Effector memory CD4-positive, alpha-beta T cell (primary cell): ENCODE results near the gene EXOC4.

Source experiments
- DNase-seq, 3 donors: peaks; one replicate each; pipeline ENCODE4 v3.0.0-alpha.2; 2020
- H3K27ac ChIP-seq: 2 replicates; pipeline ENCODE4 v1.7.0; 2013; ENCODE audit warnings: mild to moderate bottlenecking, low read length, moderate library complexity; ENCODE audit not compliant: insufficient read depth, poor library complexity, severe bottlenecking
- H3K27me3 ChIP-seq: replicated peaks from 2 replicates; pipeline ENCODE4 v1.7.0; 2013; ENCODE audit warnings: mild to moderate bottlenecking, low read length; ENCODE audit not compliant: insufficient read depth, control insufficient read depth, poor library complexity, severe bottlenecking
- H3K36me3 ChIP-seq: 2 replicates; pipeline ENCODE4 v1.7.0; 2013; ENCODE audit warnings: mild to moderate bottlenecking, low read length, moderate library complexity; ENCODE audit not compliant: control insufficient read depth, insufficient read depth
- H3K4me1 ChIP-seq: 2 replicates; pipeline ENCODE4 v1.7.0; 2013; ENCODE audit warnings: low read length, mild to moderate bottlenecking; ENCODE audit not compliant: control insufficient read depth, insufficient read depth, poor library complexity, severe bottlenecking
- H3K4me3 ChIP-seq: 2 replicates; pipeline ENCODE4 v1.7.0; 2013; ENCODE audit warnings: low read length, low read depth, mild to moderate bottlenecking; ENCODE audit not compliant: insufficient read depth, poor library complexity, severe bottlenecking
- H3K9me3 ChIP-seq: 2 replicates; pipeline ENCODE4 v1.7.0; 2013; ENCODE audit warnings: mild to moderate bottlenecking, low read length, moderate library complexity; ENCODE audit not compliant: control insufficient read depth

Gene EXOC4

DNA sequence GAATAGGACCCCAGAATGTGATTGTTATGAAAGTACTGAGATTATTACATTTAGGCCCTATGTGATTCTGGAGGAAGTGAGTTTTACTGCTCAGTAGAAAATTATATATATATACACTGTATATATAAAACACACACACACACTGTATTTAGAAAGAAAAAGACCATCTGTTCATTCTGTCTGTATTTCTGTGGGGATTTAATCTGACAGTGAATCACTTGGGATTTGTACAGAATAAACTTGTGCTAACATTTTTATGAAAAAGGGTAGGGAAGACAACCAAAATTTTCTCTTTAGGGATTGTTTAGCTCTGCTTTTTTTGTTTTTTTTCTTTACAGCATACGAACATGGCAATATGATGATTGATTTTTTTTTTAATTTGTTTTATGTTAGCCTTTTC is 142.7 kb downstream of the EXOC4 start:
- H3K4me3 ChIP-seq: no peak overlapping the region
- H3K9me3 ChIP-seq: no peaks in the 10 kb centered on the region
- no peaks in the 10 kb centered on the region for H3K4me1 ChIP-seq
- no peaks in the 10 kb centered on the region for H3K27me3 ChIP-seq
- no peaks in the 10 kb centered on the region for H3K36me3 ChIP-seq
- H3K27ac ChIP-seq: no peak overlapping the region
- DNase-seq: no peak

DNA sequence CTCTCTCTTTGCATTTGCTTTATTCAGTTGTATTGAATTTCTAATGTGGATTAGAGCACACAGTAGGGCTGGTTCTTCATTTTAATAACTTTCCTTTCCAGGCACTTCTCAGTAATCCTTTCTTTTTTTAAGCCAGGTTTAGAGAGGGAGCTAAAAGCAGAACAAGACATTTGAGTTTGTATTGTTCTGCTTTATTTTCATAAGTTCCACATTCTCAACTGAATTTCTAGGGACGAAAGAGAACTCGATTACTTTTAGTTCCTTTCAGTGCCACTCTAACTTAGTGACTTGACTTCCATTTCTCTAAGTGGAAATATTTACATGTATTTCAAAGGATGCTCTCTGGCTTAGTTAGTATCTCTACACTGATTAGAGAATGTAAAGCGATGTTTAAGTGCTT is 145.6 kb downstream of the EXOC4 start:
- no peak overlapping the region for H3K4me3 ChIP-seq
- no peak for DNase-seq
- H3K9me3 ChIP-seq: no peaks in the 10 kb centered on the region
- H3K36me3 ChIP-seq: no peaks in the 10 kb centered on the region
- H3K27ac ChIP-seq: no peak overlapping the region
- H3K4me1 ChIP-seq: no peaks in the 10 kb centered on the region
- H3K27me3 ChIP-seq: no peaks in the 10 kb centered on the region

DNA sequence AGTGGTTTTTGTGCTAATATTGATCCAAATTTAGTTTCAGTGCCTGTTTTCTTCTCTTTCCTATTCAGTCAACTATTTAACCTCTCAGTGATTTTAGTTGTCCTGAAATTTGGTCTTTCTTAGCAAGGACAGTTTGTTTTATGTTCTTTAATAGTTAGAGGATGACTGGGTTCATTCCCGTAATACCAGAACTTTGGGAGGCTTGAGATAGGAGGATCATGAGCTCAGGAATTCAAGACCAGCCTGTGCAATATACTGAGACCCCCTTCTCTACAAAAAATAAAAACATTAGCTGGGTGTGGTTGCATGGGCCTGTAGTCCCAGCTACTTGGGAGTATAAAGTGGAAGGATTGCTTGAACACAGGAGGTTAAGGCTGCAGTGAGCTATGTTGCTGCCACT is 148.3 kb downstream of the EXOC4 start:
- DNase-seq: no peak
- no peaks in the 10 kb centered on the region for H3K4me1 ChIP-seq
- no peaks in the 10 kb centered on the region for H3K27me3 ChIP-seq
- H3K9me3 ChIP-seq: no peaks in the 10 kb centered on the region
- H3K36me3 ChIP-seq: no peaks in the 10 kb centered on the region
- no peak overlapping the region for H3K27ac ChIP-seq
- no peak overlapping the region for H3K4me3 ChIP-seq

DNA sequence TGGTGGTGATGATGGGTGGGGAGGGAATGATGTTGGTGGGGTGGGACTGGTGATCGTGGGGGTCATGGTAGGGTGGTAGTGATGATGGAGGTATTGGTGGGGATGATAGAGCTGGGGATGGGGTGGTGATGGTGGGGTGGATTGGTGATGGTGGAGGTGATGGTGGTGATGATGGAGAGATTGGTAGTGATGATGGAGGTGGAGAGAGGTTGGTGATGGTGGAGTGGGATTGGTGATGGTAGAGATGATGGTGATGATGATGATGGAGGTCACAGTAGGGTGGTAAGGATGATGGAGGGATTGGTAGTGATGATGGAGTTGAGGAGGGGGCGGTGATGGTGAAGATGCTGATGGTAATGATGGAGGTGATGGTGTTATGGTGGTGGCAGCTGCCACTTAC is 155.3 kb downstream of the EXOC4 start:
- Histone ChIP-seq H3K27ac (no peak overlapping the region), H3K27me3 (no peaks in the 10 kb centered on the region), H3K4me1 (no peaks in the 10 kb centered on the region), H3K36me3 (no peaks in the 10 kb centered on the region), H3K4me3 (no peak overlapping the region), H3K9me3 (no peaks in the 10 kb centered on the region)
- no peak for DNase-seq

DNA sequence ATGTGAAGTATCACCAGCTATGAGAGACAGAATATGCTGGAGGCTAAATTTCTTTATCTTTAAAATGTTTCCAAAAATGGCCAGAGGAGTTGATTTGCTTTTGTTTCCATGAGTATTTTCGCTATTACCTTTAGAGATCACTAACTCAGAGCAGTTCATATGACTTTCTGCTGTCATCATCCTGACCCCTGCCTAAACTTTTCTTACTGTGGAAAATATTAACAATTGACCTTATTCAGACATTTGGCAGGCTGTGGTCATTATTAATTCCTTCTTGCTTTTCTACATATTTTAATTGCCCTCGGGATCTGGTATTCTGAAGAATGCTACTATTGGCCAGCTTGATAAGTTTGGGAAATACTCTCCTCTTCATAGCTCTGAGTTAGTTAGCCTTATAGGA is 156.5 kb downstream of the EXOC4 start:
- Histone ChIP-seq H3K9me3 (no peaks in the 10 kb centered on the region), H3K4me3 (no peak overlapping the region), H3K4me1 (no peaks in the 10 kb centered on the region), H3K36me3 (no peaks in the 10 kb centered on the region), H3K27me3 (no peaks in the 10 kb centered on the region), H3K27ac (no peak overlapping the region)
- no peak for DNase-seq

DNA sequence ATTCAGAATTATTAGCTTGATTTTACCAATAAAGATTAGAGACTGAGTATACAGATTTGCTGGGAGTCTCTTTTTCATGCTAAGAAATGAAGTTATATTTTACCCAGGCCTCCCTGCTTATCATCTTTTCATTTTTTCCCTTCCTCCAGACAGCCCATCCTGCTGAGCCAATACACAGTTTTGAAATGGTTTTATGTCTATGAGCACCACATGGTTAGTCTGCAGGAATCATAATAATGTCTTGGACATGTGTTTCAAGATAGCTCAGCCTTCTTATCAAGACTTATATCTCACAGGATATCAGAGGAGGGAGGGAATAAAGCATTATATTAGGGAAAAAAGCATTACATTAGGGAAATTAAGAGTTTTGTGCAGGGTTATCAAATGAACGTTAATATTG is 157.1 kb downstream of the EXOC4 start:
- Histone ChIP-seq H3K9me3 (no peaks in the 10 kb centered on the region), H3K4me3 (no peak overlapping the region), H3K27me3 (no peaks in the 10 kb centered on the region), H3K4me1 (no peaks in the 10 kb centered on the region), H3K27ac (no peak overlapping the region), H3K36me3 (no peaks in the 10 kb centered on the region)
- DNase-seq: no peak

DNA sequence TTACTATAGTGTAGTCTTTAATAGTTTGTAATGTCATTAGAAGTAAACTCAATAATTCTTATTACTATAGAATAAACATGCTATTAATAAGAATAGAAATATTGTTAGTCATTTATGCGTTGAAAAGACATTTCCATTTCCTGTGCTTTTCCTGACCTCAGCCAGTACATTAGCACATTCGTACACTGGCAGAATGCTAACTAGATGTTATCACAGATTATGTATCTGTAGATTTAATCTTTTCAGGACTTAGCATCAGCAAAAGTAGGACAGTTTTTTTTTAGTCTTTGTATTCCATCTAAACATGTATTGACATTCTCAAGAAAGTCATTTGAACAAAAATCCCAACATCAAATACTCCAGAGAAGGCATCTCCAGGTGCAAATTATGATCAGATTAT is 158.5 kb downstream of the EXOC4 start:
- Histone ChIP-seq H3K27ac (no peak overlapping the region), H3K36me3 (no peaks in the 10 kb centered on the region)
- DNase-seq: no peak

DNA sequence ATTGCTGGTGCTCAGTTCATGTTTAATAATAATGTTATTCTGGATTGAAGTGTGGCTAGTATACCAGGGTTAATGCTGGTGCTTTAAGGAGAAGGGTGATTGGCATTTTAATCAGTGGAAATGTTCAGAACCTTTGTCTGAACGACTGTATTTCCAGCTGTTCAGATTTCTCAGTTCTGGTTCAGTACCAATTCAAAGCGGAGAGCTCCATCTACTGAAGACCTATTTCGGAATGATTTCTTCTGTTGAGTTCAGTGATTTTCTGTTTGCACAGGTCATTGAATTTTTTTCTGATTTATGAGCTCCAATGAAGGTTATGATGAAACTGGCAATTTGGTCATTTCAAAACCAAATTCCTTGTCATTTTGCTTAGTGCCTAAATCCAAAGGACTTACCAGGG is 160.1 kb downstream of the EXOC4 start:
- Histone ChIP-seq H3K27me3 (no peaks in the 10 kb centered on the region), H3K4me3 (no peak overlapping the region), H3K27ac (no peak overlapping the region), H3K4me1 (no peaks in the 10 kb centered on the region), H3K9me3 (no peaks in the 10 kb centered on the region), H3K36me3 (no peaks in the 10 kb centered on the region)
- DNase-seq: no peak

More for the DNA sequence above, 158.5 kb downstream of the EXOC4 start:
- Histone ChIP-seq H3K9me3 (no peaks in the 10 kb centered on the region), H3K27me3 (no peaks in the 10 kb centered on the region), H3K4me3 (no peak overlapping the region), H3K4me1 (no peaks in the 10 kb centered on the region)

DNA sequence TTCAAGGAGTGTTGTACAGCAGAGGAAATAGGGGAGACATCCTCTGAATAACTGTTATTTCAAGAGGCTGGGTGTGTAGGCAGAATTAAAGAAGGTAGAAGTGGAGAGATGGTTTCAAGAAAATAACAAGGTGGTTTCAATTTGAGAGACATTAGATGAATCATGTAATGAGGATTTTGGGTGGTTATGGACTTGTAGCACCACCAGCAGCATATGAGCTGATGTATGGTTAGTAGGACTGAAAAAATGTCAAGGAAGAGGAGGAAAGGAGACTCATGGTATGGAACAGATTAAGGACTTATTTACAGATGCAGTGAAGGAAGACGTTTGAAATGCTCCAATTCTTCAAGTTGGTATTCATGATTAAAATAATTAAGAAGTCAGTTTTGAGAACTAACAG is 166.2 kb downstream of the EXOC4 start:
- DNase-seq: no peak
- Histone ChIP-seq H3K36me3 (no peaks in the 10 kb centered on the region), H3K4me3 (no peak overlapping the region), H3K4me1 (no peaks in the 10 kb centered on the region), H3K9me3 (no peaks in the 10 kb centered on the region), H3K27me3 (no peaks in the 10 kb centered on the region), H3K27ac (no peak overlapping the region)

DNA sequence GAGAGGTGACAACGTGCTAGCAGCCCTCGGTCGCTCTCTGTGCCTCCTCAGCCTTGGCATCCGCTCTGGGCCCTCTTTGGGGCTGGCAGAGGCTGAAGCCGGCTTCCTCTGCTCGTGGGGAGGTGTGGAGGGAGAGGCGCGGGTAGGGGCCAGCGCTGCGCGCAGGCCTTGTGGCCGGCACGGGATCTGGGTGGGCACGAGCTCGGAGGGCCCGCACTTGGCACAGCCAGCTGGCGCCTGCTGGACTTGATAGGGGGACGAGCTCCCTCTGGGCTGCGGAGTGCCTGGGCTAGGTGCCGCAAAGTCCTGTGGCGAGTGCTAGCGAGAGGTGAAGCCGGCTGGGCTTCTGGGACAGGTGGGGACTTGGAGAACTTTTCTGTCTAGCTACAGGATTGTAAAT is 170.7 kb downstream of the EXOC4 start:
- no peak for DNase-seq
- Histone ChIP-seq H3K4me1 (no peaks in the 10 kb centered on the region), H3K27me3 (no peaks in the 10 kb centered on the region), H3K27ac (no peak overlapping the region), H3K4me3 (no peak overlapping the region), H3K9me3 (no peaks in the 10 kb centered on the region), H3K36me3 (no peaks in the 10 kb centered on the region)

DNA sequence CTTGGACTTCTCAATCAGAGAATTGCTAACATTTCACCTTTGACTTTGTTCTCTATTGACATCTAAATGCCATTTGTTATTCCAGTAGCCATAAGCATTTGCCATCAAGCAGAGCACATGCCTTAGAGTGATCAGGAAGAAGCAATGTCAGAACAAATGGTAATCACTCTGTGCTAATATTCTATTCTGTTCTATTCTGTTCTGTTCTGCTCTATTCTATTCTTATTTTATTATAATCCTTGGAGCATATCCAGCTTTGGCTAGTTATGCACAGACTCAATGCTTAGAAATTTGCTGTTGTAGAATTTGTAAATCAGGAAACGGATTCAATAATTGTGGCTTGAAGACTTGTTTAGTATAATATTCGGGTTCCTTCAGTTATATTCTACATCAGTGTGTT is 175.4 kb downstream of the EXOC4 start:
- Histone ChIP-seq H3K36me3 (no peaks in the 10 kb centered on the region), H3K4me3 (no peak overlapping the region), H3K9me3 (no peaks in the 10 kb centered on the region), H3K27me3 (no peaks in the 10 kb centered on the region), H3K27ac (no peak overlapping the region), H3K4me1 (no peaks in the 10 kb centered on the region)
- DNase-seq: no peak
